Head of caudate nucleus (tissue), 42 donors: ENCODE data around the gene CFAP97D1.

ENCODE experiments used
- DNase-seq, 42 donors: peaks; one replicate each; pipeline versions ENCODE4 v3.0.0 to v3.0.0-alpha.2; 2020 to 2021; ENCODE audit warnings: mixed read lengths in 7 of 42
- intact Hi-C: fragments of 100-400 bp; cut with DNase I; formaldehyde crosslinking; loops from one replicate; pipeline ENCODE4 v1.15.0; 2022

The CFAP97D1 gene

GRCh38 chr17:43780135-43780534, at the start of gene CFAP97D1:
Gene CFAP97D1, plus strand, starts transcription at chr17:43780435. Its CDS starts 28 bp downstream, at chr17:43780463.
- intact Hi-C loops: no loop called here
- DNase-seq: peak in 2 of 42 donors; percentile 28 to 41

- DNase-seq: no peak
- intact Hi-C loops: no loop called here
These were observed 47.3 kb upstream of the CFAP97D1 start for GRCh38 chr17:43732958-43733357.

GRCh38 chr17:43733956-43734355, 46.3 kb upstream of the CFAP97D1 start:
- intact Hi-C loops: no loop called here
- no peak for DNase-seq

- intact Hi-C loops: no loop called here
- no peak for DNase-seq
These were observed 45.9 kb upstream of the CFAP97D1 start for GRCh38 chr17:43734376-43734775.

- DNase-seq: no peak
- intact Hi-C loops: no loop called here
These were observed 43.8 kb upstream of the CFAP97D1 start for GRCh38 chr17:43736389-43736788.

GRCh38 chr17:43737722-43738121, 42.5 kb upstream of the CFAP97D1 start:
- intact Hi-C loops: no loop called here
- no peak for DNase-seq

- DNase-seq: no peak
- intact Hi-C loops: no loop called here
These were observed 39.7 kb upstream of the CFAP97D1 start for GRCh38 chr17:43740541-43740940.

GRCh38 chr17:43741636-43742035, 38.6 kb upstream of the CFAP97D1 start:
- DNase-seq: no peak
- intact Hi-C loops: no loop called here

GRCh38 chr17:43745541-43745940, 34.7 kb upstream of the CFAP97D1 start:
- intact Hi-C loops: no loop called here
- DNase-seq: peak in 1 of 42 donors; percentile 21

GRCh38 chr17:43750153-43750552, 30.1 kb upstream of the CFAP97D1 start:
- DNase-seq: no peak
- intact Hi-C loops: no loop called here

- intact Hi-C loops: no loop called here
- DNase-seq: no peak
These were observed 26.6 kb upstream of the CFAP97D1 start for GRCh38 chr17:43753493-43754129.

- DNase-seq: no peak
These were observed 25.3 kb upstream of the CFAP97D1 start for GRCh38 chr17:43754947-43755346.

GRCh38 chr17:43755389-43755875, 24.8 kb upstream of the CFAP97D1 start:
- peak in 25 of 42 donors; percentile 16 to 63 (median 40) for DNase-seq
- intact Hi-C loops: no loop called here

More at GRCh38 chr17:43754947-43755346, 25.3 kb upstream of the CFAP97D1 start:
- intact Hi-C loops: no loop called here

GRCh38 chr17:43756201-43756600, 24.0 kb upstream of the CFAP97D1 start:
- no peak for DNase-seq
- intact Hi-C loops: no loop called here

GRCh38 chr17:43757171-43757660, 23.0 kb upstream of the CFAP97D1 start:
- no peak for DNase-seq
- intact Hi-C loops: no loop called here

GRCh38 chr17:43758086-43758485, 22.1 kb upstream of the CFAP97D1 start:
- DNase-seq: no peak
- intact Hi-C loops: no loop called here

- intact Hi-C loops: no loop called here
- DNase-seq: peak in 1 of 42 donors; percentile 10
These were observed 21.6 kb upstream of the CFAP97D1 start, which contains the start of gene SOST for GRCh38 chr17:43758497-43759174. Gene SOST, minus strand, starts transcription at chr17:43758791. Its CDS starts 50 bp downstream, at chr17:43758741.

GRCh38 chr17:43759836-43760235, 20.4 kb upstream of the CFAP97D1 start:
- DNase-seq: no peak
- intact Hi-C loops: loop anchor here (1.0 kb wide), 1 partner anchor 66 kb away; no protein-coding TSS in a partner anchor

- intact Hi-C loops: loop anchor here (1.0 kb wide), 1 partner anchor 66 kb away; no protein-coding TSS in a partner anchor
- peak; percentile 83 to 98 (median 95) for DNase-seq
These were observed 19.9 kb upstream of the CFAP97D1 start for GRCh38 chr17:43760254-43760852.
